ENCODE data around the gene P2RY6. TPM values are rescaled to one million over a fixed set of nuclear protein-coding genes. Genes with fewer than 3 reads are reported as not detected.

The P2RY6 gene
- total and polyA plus RNA-seq, 2 of the 8 experiments (the other 6 are each of a cell fraction or from before 2014, with no cell fraction given): 0.15 TPM; not detected in 1

- Histone ChIP-seq H3K36me3 (ENCODE audit: control insufficient read depth in 2 of 4, insufficient read depth in 4 of 4, low read length in 3 of 4) (no peaks in the 10 kb centered on the region), H2AK5ac (ENCODE audit: low read depth, low read length) (no peak overlapping the region; the same call in 1 of the 2 replicates), H3K27ac (ENCODE audit: low read depth, low read length) (no peak overlapping the region), H3K23ac (ENCODE audit: insufficient read length) (no peak overlapping the region), H2BK20ac (ENCODE audit: low read length) (no peak overlapping the region), H3K4me3 (ENCODE audit: extremely low read depth in 1 of 4, insufficient read depth in 2 of 4, low read depth in 3 of 4, low read length in 4 of 4) (no peak overlapping the region), H3K4me1 (replicated peaks in 1 of 4; ENCODE audit: control insufficient read depth in 3 of 4, insufficient read depth in 4 of 4, low read length in 3 of 4) (peaks cover 0 to 8% (median 3%) of the 10 kb centered on the region in 4 experiments; a peak in 3 of 7 replicates), H3K14ac (ENCODE audit: insufficient read length) (no peak overlapping the region), H3K79me2 (ENCODE audit: control insufficient read depth in 1 of 2, insufficient read depth in 2 of 2, low read length in 2 of 2) (no peaks in the 10 kb centered on the region), H3K4me2 (ENCODE audit: insufficient read depth in 1 of 2, low read depth in 2 of 2, low read length in 2 of 2) (no peak overlapping the region), H3K27me3 (replicated peaks in 1 of 4; ENCODE audit: control insufficient read depth in 3 of 4, extremely low read depth in 1 of 4, insufficient read depth in 3 of 4, low read length in 3 of 4) (no peaks in the 10 kb centered on the region), H4K91ac (replicated peaks; ENCODE audit: insufficient read length, low read length) (peak overlapping the region; percentile 7), H2AFZ (ENCODE audit: low read length) (0 out of 2 replicates have a peak overlapping the region, but pooled peaks have one; percentile 38), H2BK12ac (ENCODE audit: low read depth, low read length) (peak overlapping the region; percentile 9; the same call in 1 of the 2 replicates), H3K56ac (replicated peaks; ENCODE audit: insufficient read length, low read depth, low read length) (no peak overlapping the region), H2BK120ac (replicated peaks; ENCODE audit: low read depth, low read length) (no peak overlapping the region), H4K5ac (ENCODE audit: insufficient read length, low read depth, low read length) (no peak overlapping the region), H4K20me1 (replicated peaks in 1 of 2; ENCODE audit: control insufficient read depth in 1 of 2, insufficient read depth in 2 of 2, low read length in 2 of 2) (no peaks in the 10 kb centered on the region), H2BK5ac (ENCODE audit: low read depth, low read length) (no peak overlapping the region; the same call in 1 of the 2 replicates), H3K4ac (replicated peaks; ENCODE audit: insufficient read length, low read depth, low read length) (no peak overlapping the region), H4K8ac (ENCODE audit: extremely low read depth, insufficient read depth, low read length) (peak overlapping the region; percentile 28), H3K18ac (ENCODE audit: extremely low read depth, low read length) (no peak overlapping the region), H3K23me2 (ENCODE audit: low read depth, low read length) (peaks cover 2% of the 10 kb centered on the region; the same call in 1 of the 2 replicates), H3K9ac (replicated peaks in 1 of 4; ENCODE audit: extremely low read depth in 1 of 4, low read depth in 3 of 4, low read length in 3 of 4) (no peak overlapping the region), H3K9me3 (ENCODE audit: insufficient read depth in 2 of 2, low read depth in 1 of 2, low read length in 1 of 2) (no peaks in the 10 kb centered on the region), H2BK15ac (ENCODE audit: low read length) (peak overlapping the region; percentile 72; the same call in 1 of the 2 replicates), H3K79me1 (ENCODE audit: low read depth, low read length) (no peaks in the 10 kb centered on the region)
- DNase-seq (ENCODE audit: low read depth in 1 of 2, low spot score in 2 of 2): no peak
- FAIRE-seq: no peak
- ChIA-PET POLR2A (ENCODE audit: partially characterized antibody) (interaction anchor here (1.0 kb wide), 1 partner anchor 403 kb away, joined by 3 read pairs; no protein-coding TSS in a partner anchor), CTCF (ENCODE audit: partially characterized antibody) (interaction anchor here (0.6 to 21.6 kb wide), 18 partner anchors 8 to 410 kb away, joined by 3 to 451 read pairs (median 6); partner anchors contain the start of genes P2RY2 and P2RY6)
- no peak for TF ChIP-seq TBP (IDR thresholded peaks at IDR 0.05; ENCODE audit: low read depth, low read length)
- TF ChIP-seq NANOG (IDR thresholded peaks at IDR 0.05; ENCODE audit: insufficient read depth, low read depth, low read length, poor library complexity, severe bottlenecking): no peak
- no peak for TF ChIP-seq ATF3 (IDR thresholded peaks at IDR 0.05; ENCODE audit: insufficient read depth, low read depth, low read length)
- TF ChIP-seq PHF8 (conservative IDR thresholded peaks at IDR 0.05; ENCODE audit: low read depth, low read length): no peak
- WGBS, 2 experiments (ENCODE audit: extremely low coverage in 1 of 2, insufficient coverage in 1 of 2, insufficient read length in 1 of 2, insufficient replicate concordance in 2 of 2, low coverage in 1 of 2, low lambda C conversion rate in 2 of 2, missing lambda C conversion rate in 1 of 2): 76% methylated on average over 4 of the region's 4 CpGs; no CpG with 5 or more reads in 1 of the 2 experiments
These were observed 31.9 kb upstream of the P2RY6 start for GRCh38 chr11:73240190-73240781.

All from H1 (cell line).